Stomach (tissue), 4 donors: ENCODE measurements around the gene GUCY1A1.

Source experiments
- EP300 ChIP-seq: sonication (generic); formaldehyde crosslinking; IDR thresholded peaks from one replicate; pipeline ENCODE4 v1.6.1; 2017; ENCODE audit warnings: antibody characterized with exemption
- POLR2A ChIP-seq, 4 donors: fragments of 450-650 bp; IDR thresholded peaks; one replicate each; pipeline ENCODE4 v1.6.1; 2016; ENCODE audit warnings: antibody characterized with exemption in 4 of 4, control low read depth in 2 of 4, mild to moderate bottlenecking in 1 of 4, moderate library complexity in 1 of 4
- TF ChIP-seq, protein P1 (sequence below), 7 experiments: fragments of 450-650 bp in 4 of 7; fragments of 200-600 bp in 3 of 7; sonication (generic) in 3 of 7; IDR thresholded peaks; one replicate each; pipeline ENCODE4 v1.5.1; 2016 to 2019; ENCODE audit warnings: antibody characterized with exemption in 7 of 7, control low read depth in 2 of 7, mild to moderate bottlenecking in 1 of 7

DNA sequence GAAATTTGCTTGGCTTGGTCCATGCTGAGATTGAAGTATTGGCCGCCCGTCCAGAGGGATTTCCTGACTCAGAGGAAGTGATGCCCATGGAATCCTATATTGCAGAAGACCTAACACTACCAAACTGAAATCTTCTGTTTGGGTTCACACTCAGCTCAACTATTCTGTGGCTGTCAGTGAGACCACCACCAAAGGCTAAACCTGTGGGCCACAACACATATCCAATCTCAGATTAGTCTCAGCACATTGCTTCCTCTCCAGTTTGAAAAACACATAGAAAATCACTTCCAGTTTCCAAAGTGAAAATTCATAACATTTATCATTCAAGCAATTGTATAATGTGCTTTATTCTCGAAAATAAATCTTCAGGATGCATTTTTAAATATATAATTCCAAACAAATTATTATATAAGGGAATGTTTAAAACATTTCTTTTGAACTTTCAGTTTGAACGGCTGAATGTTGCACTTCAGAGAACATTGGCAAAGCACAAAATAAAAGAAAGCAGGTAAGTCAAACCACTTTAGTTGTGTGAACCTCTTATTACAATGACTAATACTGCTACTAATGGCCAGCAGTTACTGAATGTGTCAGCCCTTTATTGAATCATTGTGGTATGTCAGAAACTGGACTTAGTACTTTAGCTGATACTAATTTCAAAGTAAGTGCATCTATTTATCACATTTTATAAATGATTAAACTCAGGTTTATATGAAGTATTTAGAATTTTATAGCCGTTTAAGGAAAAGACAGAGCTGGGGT, 37.0 kb downstream of the GUCY1A1 start:
- TF ChIP-seq EP300, result no peak
- TF ChIP-seq, protein P1, sequence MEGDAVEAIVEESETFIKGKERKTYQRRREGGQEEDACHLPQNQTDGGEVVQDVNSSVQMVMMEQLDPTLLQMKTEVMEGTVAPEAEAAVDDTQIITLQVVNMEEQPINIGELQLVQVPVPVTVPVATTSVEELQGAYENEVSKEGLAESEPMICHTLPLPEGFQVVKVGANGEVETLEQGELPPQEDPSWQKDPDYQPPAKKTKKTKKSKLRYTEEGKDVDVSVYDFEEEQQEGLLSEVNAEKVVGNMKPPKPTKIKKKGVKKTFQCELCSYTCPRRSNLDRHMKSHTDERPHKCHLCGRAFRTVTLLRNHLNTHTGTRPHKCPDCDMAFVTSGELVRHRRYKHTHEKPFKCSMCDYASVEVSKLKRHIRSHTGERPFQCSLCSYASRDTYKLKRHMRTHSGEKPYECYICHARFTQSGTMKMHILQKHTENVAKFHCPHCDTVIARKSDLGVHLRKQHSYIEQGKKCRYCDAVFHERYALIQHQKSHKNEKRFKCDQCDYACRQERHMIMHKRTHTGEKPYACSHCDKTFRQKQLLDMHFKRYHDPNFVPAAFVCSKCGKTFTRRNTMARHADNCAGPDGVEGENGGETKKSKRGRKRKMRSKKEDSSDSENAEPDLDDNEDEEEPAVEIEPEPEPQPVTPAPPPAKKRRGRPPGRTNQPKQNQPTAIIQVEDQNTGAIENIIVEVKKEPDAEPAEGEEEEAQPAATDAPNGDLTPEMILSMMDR (IDR thresholded peaks at IDR 0.05), result no peak
- no peak for TF ChIP-seq POLR2A (IDR thresholded peaks at IDR 0.05)
